ENCODE results near the gene ICAM2.

DNA sequence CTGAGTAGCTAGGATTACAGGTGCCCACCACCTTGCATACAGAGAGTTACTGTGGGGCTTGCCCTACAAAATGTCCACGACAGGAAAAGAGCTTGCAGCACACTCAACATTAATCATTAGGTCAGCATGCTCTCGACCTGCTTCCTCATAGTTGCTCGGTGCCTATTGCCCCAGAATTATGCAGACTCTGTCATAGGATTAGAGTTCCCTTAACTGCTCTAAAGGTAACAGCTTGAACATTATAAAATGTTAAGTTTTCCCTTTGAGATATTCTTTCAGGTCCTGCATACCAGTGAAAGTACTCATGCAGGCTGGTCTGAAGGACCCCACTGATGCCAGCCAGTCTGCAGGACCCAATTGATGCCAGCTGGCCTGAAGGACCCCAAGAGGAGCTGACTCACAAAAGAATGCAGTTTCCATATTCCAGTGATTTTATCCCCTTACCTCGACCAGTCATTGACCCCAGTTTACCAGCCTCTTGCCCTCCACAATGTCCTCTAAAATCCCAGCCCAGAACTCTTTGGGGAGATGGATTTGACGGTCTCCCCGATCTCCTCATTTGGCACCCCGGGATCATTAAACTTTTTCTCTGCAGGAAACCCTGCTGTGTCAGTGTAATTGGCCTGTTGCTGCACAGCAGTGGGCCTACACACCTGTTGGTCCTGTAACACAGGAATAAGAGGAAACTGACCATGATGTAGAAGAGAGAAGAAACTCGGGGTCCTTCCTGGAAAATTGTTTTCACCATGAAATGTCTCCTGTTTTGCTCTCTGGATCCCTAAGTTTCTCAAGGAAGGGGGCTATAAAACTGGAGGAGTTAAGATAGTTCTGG, 10.6 kb downstream of the ICAM2 start:
- TF ChIP-seq EZH2 (IDR thresholded peaks at IDR 0.05; ENCODE audit: insufficient read depth, poor library complexity, severe bottlenecking) (no peak), EZH2phosphoT487 (IDR thresholded peaks at IDR 0.05; ENCODE audit: insufficient read depth, low read depth) (no peak)
